Liver (tissue), 3 donors: ENCODE data around the gene SLC38A3.

ENCODE experiments used
- EGR1 ChIP-seq, 2 donors: IDR thresholded peaks; 2 replicates each; pipeline ENCODE4 v1.6.1; 2016 to 2018; ENCODE audit warnings: antibody characterized with exemption in 2 of 2, low read depth in 2 of 2
- FOXA1 ChIP-seq: IDR thresholded peaks from 2 replicates; pipeline ENCODE4 v1.6.1; 2016; ENCODE audit warnings: antibody characterized with exemption
- GABPA ChIP-seq, 2 donors: IDR thresholded peaks in 1 of 2; conservative IDR thresholded peaks in 1 of 2; 2 replicates each; pipeline ENCODE4 v1.6.1; 2016; ENCODE audit warnings: antibody characterized with exemption in 2 of 2, mild to moderate bottlenecking in 1 of 2, moderate library complexity in 1 of 2
- RAD21 ChIP-seq, 2 donors: IDR thresholded peaks; 2 replicates each; pipeline ENCODE4 v1.6.1; 2016; ENCODE audit warnings: antibody characterized with exemption in 2 of 2, mild to moderate bottlenecking in 2 of 2
- RXRA ChIP-seq, 2 donors: IDR thresholded peaks; 2 replicates each; pipeline ENCODE4 v1.6.1; 2017 to 2018; ENCODE audit warnings: antibody characterized with exemption in 2 of 2, mild to moderate bottlenecking in 1 of 2
- TAF1 ChIP-seq: conservative IDR thresholded peaks from 2 replicates; pipeline ENCODE4 v1.6.1; 2016; ENCODE audit warnings: antibody characterized with exemption, mild to moderate bottlenecking
- YY1 ChIP-seq: IDR thresholded peaks from 2 replicates; pipeline ENCODE4 v1.6.1; 2016; ENCODE audit warnings: antibody characterized with exemption, mild to moderate bottlenecking
- TF ChIP-seq, protein P1 (sequence below): fragments of 150-350 bp; IDR thresholded peaks from 2 replicates; pipeline ENCODE4 v1.5.1; 2017; ENCODE audit warnings: improper control_type of control experiment, low read depth, low read length; ENCODE audit not compliant: missing input control
- TF ChIP-seq, protein P2 (sequence below): IDR thresholded peaks from 2 replicates; pipeline ENCODE4 v1.6.1; 2016; ENCODE audit warnings: antibody characterized with exemption
- TF ChIP-seq, protein P3 (sequence below): IDR thresholded peaks from 2 replicates; pipeline ENCODE4 v1.6.1; 2016; ENCODE audit warnings: antibody characterized with exemption, mild to moderate bottlenecking
- TF ChIP-seq, protein P4 (sequence below): IDR thresholded peaks from 2 replicates; pipeline ENCODE4 v1.6.1; 2016; ENCODE audit warnings: antibody characterized with exemption
- donor health status: healthy.
- donor health status: healthy.

DNA sequence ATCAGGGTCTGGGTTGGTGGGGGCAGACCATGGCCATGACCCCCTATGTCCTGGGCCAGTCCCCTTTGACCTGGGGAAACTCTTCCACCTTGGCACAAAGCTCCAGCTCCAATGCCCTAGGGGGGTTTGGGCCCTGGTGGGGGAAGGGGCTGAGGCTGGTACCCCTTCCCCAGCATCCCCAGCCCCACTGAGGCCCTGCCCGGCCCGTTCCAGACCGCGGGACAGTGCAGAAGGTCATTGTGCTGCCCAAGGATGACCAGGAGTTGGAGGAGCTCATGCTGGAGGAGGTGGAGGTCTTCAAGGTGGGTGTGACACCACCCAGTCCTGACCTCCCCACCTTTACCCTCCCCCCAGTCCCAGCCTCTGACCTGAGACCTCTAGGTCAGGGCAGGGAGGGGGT is 19.8 kb upstream of the SLC38A3 start:
- TF ChIP-seq, protein P1, sequence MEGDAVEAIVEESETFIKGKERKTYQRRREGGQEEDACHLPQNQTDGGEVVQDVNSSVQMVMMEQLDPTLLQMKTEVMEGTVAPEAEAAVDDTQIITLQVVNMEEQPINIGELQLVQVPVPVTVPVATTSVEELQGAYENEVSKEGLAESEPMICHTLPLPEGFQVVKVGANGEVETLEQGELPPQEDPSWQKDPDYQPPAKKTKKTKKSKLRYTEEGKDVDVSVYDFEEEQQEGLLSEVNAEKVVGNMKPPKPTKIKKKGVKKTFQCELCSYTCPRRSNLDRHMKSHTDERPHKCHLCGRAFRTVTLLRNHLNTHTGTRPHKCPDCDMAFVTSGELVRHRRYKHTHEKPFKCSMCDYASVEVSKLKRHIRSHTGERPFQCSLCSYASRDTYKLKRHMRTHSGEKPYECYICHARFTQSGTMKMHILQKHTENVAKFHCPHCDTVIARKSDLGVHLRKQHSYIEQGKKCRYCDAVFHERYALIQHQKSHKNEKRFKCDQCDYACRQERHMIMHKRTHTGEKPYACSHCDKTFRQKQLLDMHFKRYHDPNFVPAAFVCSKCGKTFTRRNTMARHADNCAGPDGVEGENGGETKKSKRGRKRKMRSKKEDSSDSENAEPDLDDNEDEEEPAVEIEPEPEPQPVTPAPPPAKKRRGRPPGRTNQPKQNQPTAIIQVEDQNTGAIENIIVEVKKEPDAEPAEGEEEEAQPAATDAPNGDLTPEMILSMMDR: no peak
- TF ChIP-seq RXRA (IDR thresholded peaks at IDR 0.05): no peak
- TF ChIP-seq TAF1: no peak
- TF ChIP-seq, protein P2, sequence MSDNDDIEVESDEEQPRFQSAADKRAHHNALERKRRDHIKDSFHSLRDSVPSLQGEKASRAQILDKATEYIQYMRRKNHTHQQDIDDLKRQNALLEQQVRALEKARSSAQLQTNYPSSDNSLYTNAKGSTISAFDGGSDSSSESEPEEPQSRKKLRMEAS: no peak
- TF ChIP-seq, protein P3, sequence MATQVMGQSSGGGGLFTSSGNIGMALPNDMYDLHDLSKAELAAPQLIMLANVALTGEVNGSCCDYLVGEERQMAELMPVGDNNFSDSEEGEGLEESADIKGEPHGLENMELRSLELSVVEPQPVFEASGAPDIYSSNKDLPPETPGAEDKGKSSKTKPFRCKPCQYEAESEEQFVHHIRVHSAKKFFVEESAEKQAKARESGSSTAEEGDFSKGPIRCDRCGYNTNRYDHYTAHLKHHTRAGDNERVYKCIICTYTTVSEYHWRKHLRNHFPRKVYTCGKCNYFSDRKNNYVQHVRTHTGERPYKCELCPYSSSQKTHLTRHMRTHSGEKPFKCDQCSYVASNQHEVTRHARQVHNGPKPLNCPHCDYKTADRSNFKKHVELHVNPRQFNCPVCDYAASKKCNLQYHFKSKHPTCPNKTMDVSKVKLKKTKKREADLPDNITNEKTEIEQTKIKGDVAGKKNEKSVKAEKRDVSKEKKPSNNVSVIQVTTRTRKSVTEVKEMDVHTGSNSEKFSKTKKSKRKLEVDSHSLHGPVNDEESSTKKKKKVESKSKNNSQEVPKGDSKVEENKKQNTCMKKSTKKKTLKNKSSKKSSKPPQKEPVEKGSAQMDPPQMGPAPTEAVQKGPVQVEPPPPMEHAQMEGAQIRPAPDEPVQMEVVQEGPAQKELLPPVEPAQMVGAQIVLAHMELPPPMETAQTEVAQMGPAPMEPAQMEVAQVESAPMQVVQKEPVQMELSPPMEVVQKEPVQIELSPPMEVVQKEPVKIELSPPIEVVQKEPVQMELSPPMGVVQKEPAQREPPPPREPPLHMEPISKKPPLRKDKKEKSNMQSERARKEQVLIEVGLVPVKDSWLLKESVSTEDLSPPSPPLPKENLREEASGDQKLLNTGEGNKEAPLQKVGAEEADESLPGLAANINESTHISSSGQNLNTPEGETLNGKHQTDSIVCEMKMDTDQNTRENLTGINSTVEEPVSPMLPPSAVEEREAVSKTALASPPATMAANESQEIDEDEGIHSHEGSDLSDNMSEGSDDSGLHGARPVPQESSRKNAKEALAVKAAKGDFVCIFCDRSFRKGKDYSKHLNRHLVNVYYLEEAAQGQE: no peak
- TF ChIP-seq, protein P4, sequence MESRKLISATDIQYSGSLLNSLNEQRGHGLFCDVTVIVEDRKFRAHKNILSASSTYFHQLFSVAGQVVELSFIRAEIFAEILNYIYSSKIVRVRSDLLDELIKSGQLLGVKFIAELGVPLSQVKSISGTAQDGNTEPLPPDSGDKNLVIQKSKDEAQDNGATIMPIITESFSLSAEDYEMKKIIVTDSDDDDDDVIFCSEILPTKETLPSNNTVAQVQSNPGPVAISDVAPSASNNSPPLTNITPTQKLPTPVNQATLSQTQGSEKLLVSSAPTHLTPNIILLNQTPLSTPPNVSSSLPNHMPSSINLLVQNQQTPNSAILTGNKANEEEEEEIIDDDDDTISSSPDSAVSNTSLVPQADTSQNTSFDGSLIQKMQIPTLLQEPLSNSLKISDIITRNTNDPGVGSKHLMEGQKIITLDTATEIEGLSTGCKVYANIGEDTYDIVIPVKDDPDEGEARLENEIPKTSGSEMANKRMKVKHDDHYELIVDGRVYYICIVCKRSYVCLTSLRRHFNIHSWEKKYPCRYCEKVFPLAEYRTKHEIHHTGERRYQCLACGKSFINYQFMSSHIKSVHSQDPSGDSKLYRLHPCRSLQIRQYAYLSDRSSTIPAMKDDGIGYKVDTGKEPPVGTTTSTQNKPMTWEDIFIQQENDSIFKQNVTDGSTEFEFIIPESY: no peak
- TF ChIP-seq EGR1 (IDR thresholded peaks at IDR 0.05; ENCODE audit: low read depth in 2 of 2): no peak
- TF ChIP-seq RAD21 (IDR thresholded peaks at IDR 0.05): no peak
- TF ChIP-seq YY1: no peak
- TF ChIP-seq FOXA1: no peak
- TF ChIP-seq GABPA (IDR thresholded peaks at IDR 0.05 in 1 of 2, conservative IDR thresholded peaks at IDR 0.05 in 1 of 2): no peak
